Measurements from ENCODE around the gene DNAJC28.

GRCh38 chr21:33449616-33450015, 41.9 kb downstream of the DNAJC28 start:
- no peak for TF ChIP-seq CTCF (IDR thresholded peaks at IDR 0.05)
- no peak for TF ChIP-seq POLR2A (IDR thresholded peaks at IDR 0.05)

Measured in esophagus squamous epithelium (tissue), 4 donors.